ENCODE data around the gene FABP3.

Gene FABP3

DNA sequence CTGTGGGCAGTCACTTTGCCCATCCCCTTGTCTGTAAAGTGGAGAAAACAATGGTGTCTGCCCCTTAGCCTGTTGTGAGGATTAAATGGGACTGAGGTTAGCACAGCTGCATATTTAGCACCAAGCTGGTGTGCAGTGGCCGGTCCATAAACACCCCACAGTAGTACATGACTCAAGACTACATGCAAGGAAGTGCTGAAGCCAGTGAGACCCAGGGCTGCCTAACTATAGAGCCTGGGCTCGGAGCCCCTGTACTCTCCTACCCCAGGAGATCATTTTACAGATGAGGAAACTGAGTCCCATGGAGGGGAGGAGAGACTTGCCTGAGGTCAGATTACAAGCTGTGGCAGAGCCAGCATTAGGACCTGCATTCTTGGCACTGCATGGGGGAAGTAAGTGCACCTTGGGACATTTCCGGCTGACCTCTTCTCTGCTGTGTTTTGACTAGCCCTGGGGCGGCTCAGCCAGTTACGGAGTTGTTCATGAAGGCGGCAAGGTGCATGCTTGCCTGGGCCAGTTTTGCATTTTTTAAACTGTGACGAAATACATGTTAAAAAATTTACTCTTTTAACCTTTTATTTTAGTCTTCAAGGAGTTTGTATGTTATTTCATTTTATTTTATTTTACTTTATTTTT, 43.3 kb upstream of the FABP3 start:
- no peaks in the 10 kb centered on the region for H3K9me3 Mint-ChIP-seq
- peaks cover 7% of the 10 kb centered on the region for H3K36me3 Mint-ChIP-seq (ENCODE audit: low read depth)
- H3K27me3 Mint-ChIP-seq (ENCODE audit: low read depth), result peaks cover 30% of the 10 kb centered on the region
- TF ChIP-seq, protein P1, sequence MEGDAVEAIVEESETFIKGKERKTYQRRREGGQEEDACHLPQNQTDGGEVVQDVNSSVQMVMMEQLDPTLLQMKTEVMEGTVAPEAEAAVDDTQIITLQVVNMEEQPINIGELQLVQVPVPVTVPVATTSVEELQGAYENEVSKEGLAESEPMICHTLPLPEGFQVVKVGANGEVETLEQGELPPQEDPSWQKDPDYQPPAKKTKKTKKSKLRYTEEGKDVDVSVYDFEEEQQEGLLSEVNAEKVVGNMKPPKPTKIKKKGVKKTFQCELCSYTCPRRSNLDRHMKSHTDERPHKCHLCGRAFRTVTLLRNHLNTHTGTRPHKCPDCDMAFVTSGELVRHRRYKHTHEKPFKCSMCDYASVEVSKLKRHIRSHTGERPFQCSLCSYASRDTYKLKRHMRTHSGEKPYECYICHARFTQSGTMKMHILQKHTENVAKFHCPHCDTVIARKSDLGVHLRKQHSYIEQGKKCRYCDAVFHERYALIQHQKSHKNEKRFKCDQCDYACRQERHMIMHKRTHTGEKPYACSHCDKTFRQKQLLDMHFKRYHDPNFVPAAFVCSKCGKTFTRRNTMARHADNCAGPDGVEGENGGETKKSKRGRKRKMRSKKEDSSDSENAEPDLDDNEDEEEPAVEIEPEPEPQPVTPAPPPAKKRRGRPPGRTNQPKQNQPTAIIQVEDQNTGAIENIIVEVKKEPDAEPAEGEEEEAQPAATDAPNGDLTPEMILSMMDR (IDR thresholded peaks at IDR 0.05; ENCODE audit: unreplicated experiment in 3 of 3), result no peak
- H3K4me3 Mint-ChIP-seq, result peak overlapping the region; percentile 53 to 98 (median 70)
- H3K27ac Mint-ChIP-seq, result peak overlapping the region; percentile 92 to 99 (median 96)
- peaks cover 40% of the 10 kb centered on the region for H3K4me1 Mint-ChIP-seq

DNA sequence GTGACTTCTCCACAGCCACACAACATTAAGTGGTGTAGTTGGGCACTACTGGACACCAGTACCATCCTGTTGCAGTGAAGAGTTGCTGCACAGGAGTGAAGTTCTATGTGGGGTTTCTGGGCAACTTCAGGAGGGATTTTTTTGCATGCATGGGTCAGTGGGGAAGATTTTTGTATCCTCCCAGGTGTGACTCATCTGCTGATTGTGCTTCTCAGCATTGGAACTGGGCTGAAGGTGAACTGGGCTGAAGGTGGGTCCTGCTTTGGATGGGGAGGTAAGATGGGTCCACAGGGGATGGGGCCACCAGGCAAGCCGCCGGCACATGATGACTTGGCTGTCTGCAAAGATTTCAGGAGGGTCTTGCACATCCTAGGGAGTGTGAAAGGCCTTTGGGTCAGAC, 42.8 kb upstream of the FABP3 start:
- peak overlapping the region; percentile 92 to 99 (median 96) for H3K27ac Mint-ChIP-seq
- H3K4me1 Mint-ChIP-seq, result peaks cover 38% of the 10 kb centered on the region
- no peaks in the 10 kb centered on the region for H3K9me3 Mint-ChIP-seq
- H3K4me3 Mint-ChIP-seq, result peak overlapping the region; percentile 67 to 98 (median 70)
- TF ChIP-seq, protein P1 (IDR thresholded peaks at IDR 0.05; ENCODE audit: unreplicated experiment in 3 of 3), result no peak
- H3K36me3 Mint-ChIP-seq (ENCODE audit: low read depth), result peaks cover 7% of the 10 kb centered on the region
- H3K27me3 Mint-ChIP-seq (ENCODE audit: low read depth), result peaks cover 34% of the 10 kb centered on the region

DNA sequence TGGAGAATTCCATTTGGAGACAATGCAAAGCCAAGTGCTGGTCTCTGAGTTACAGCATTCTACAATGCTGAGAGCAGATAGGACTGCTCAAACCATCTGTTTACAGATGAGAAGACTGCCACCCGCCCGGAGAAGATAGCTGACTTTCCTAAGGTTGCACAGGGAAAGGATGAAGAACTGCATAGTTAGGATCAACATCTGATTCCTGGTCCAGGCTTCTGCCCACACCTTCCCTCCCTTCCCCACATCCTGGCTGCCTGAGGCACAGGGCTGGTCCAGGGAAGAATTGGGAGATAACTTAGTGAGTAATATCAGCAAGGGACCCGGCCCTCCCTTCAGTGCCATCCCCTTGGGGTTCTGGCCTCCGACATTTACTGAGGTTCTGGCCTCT, 42.1 kb upstream of the FABP3 start:
- Mint-ChIP-seq H3K9me3 (no peaks in the 10 kb centered on the region), H3K4me3 (peak overlapping the region; percentile 98 to 99 (median 98)), H3K36me3 (ENCODE audit: low read depth) (peaks cover 7% of the 10 kb centered on the region), H3K4me1 (peaks cover 38% of the 10 kb centered on the region), H3K27me3 (ENCODE audit: low read depth) (peaks cover 38% of the 10 kb centered on the region), H3K27ac (peak overlapping the region; percentile 92 to 99 (median 96))
- TF ChIP-seq, protein P1 (IDR thresholded peaks at IDR 0.05; ENCODE audit: unreplicated experiment in 3 of 3), result no peak

DNA sequence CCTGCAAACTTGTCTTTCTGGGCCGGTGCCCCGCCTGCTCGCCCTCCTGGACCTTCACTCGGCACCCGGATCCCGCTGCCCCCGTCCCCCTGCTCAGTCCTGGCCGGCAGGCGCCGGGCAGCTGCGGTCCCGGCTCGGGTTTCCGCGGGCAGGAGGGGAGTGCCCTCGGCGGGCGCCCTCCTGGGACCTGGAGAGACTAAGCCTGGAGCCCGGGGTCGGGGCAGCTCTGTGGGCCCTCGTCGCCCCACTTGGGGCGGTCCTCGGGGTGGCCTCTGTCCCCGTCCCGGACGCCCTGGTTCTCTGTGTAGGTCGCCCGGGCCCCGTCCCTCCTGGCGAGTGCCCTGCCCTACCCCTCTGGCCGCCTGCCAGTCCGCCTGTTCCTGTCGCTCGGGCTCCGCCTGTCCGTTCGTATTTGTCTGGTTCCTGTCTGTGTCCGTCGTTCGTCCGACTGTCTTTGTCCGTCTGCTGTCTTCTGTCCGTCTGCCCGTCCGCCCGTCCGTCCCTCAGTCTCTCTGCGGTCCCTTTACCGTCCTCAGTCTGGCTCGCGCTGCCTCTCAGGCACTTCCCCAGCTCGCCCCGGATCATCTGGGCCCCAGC, 40.6 kb upstream of the FABP3 start:
- Mint-ChIP-seq H3K27me3 (ENCODE audit: low read depth) (peaks cover 41% of the 10 kb centered on the region), H3K4me1 (peaks cover 38% of the 10 kb centered on the region), H3K4me3 (peak overlapping the region; percentile 98 to 99 (median 98)), H3K36me3 (ENCODE audit: low read depth) (peaks cover 7% of the 10 kb centered on the region), H3K27ac (peak overlapping the region; percentile 92 to 99 (median 96)), H3K9me3 (no peaks in the 10 kb centered on the region)
- TF ChIP-seq, protein P1 (IDR thresholded peaks at IDR 0.05; ENCODE audit: unreplicated experiment in 3 of 3), result no peak

DNA sequence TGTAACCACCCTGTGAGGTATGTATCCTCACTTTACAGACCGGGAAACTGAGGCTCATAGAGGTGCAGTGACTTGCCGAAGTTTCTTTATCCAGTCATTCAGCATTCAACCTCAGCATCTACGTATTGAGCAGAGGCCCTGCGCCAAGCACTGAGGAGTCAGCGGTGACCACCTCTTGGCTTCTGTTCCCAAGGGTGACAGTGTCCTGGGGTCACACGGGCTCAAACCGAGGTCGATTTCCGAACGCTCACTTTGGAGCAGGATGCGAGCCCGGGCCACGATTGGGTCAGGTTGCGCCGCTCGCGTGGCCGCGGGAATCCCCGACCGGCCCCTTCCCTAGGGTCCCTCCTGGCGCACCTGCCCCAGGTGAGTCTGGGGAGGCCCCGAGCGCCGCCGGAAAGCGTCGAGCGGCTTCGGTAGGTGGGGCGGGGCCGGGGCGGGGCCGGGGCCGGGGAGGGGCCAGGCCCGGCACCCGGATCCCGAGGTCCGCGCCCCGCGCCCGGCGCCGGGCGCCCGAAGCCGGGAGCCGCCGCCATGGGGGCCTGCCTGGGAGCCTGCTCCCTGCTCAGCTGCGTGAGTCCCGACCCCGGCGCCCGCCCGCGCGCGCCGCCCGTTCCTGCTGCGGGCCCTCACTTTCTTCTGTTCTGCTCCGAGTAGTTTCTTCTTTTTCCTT, 40.0 kb upstream of the FABP3 start, which contains the start of gene SERINC2:
SERINC2 (plus strand) TSS at position 482 of the 673 bp plus-strand sequence; CDS start at position 535, 53 bp downstream.
- Mint-ChIP-seq H3K27me3 (ENCODE audit: low read depth) (peaks cover 41% of the 10 kb centered on the region), H3K4me1 (peaks cover 38% of the 10 kb centered on the region), H3K36me3 (ENCODE audit: low read depth) (peaks cover 7% of the 10 kb centered on the region), H3K27ac (peak within 1 kb of the TSS; percentile 92 to 99 (median 96)), H3K4me3 (peak within 1 kb of the TSS; percentile 98 to 99 (median 98)), H3K9me3 (no peaks in the 10 kb centered on the region)
- TF ChIP-seq, protein P1 (IDR thresholded peaks at IDR 0.05; ENCODE audit: unreplicated experiment in 3 of 3), result no peak

Measured in nephron (organoid).